Occipital lobe (tissue), 2 donors: Measurements from ENCODE around the gene OR9A4. TPM values are rescaled to one million over a fixed set of nuclear protein-coding genes. Genes with fewer than 3 reads are reported as not detected.
"Not testable (repeated sequence)": the region's sequence is repeated elsewhere in the genome, so short reads cannot be mapped to it uniquely, and the experiment has no call there.

Source experiments
- DNase-seq: peaks from one replicate; lab custom pipeline; 2025; lab: John Stamatoyannopoulos, UW
- total RNA-seq: library from RNA; depleted of rRNA; stranded (reverse); fragments of >200 nt; gene quantifications from one replicate; pipeline ENCODE4 v1.2.3, GENCODE V29; 2014

Gene OR9A4, protein sequence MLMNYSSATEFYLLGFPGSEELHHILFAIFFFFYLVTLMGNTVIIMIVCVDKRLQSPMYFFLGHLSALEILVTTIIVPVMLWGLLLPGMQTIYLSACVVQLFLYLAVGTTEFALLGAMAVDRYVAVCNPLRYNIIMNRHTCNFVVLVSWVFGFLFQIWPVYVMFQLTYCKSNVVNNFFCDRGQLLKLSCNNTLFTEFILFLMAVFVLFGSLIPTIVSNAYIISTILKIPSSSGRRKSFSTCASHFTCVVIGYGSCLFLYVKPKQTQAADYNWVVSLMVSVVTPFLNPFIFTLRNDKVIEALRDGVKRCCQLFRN
- 0.31 TPM for total RNA-seq

DNA sequence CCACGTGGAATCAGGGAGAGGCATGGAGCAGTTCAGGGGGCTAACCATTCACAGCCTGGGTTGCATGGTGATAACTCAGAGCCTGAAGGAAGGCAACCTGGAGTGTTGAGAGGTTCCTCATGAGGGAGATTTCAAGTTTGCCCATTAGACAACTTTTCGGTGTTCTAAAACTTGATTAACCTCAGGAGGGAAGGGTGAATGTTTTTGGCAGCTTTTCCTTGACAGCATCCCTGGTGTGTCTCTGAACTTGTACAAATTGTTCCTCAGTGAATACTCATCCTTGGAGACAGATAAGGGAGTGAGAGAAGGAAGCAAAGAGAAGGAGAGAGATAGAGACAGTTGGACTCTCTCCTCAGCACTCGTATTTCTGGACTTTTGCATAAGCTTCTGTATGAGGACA lies at the start of gene OR9A4:
OR9A4 (plus strand) TSS at position 301 of the 400 bp plus-strand sequence. CDS start 2,477 bp downstream, outside the sequence.
- DNase-seq = no peak

- DNase-seq = no peak
Observed at GRCh38 chr7:141866974-141867373, 49.2 kb upstream of the OR9A4 start.

GRCh38 chr7:141872931-141873330 lies 43.3 kb upstream of the OR9A4 start:
- no peak for DNase-seq

- no peak for DNase-seq
Observed at GRCh38 chr7:141874787-141875186, 41.4 kb upstream of the OR9A4 start.

GRCh38 chr7:141875453-141875852 lies 40.7 kb upstream of the OR9A4 start:
- DNase-seq = no peak

DNA sequence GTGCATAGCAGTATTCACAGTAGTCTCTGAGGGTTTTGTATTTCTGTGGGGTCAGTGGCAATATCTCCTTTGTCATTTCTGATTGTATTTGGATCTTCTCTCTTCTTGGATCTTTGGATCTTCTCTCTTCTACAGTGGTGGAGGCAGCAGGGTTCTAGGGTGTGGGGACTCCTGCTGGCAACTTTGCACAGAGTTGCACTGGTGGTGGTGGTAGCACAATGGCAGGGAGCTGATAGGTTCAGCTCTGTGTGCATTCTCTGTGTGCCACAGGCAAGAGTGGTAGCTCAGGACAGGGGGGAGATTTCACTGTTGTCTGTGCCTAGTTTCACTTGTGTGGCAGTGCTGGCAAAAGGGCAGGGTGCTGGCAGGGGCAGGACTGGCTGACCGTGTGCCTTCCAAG lies 39.8 kb upstream of the OR9A4 start:
- DNase-seq = no peak

GRCh38 chr7:141877365-141877764 lies 38.8 kb upstream of the OR9A4 start:
- DNase-seq = no peak

GRCh38 chr7:141880960-141881359 lies 35.2 kb upstream of the OR9A4 start:
- no peak for DNase-seq

- no peak for DNase-seq
Observed at GRCh38 chr7:141884539-141885225, 31.5 kb upstream of the OR9A4 start.

- DNase-seq = no peak
Observed at GRCh38 chr7:141889321-141889720, 26.9 kb upstream of the OR9A4 start.

GRCh38 chr7:141891336-141891735 lies 24.9 kb upstream of the OR9A4 start:
- no peak for DNase-seq

- DNase-seq = not testable (repeated sequence)
Observed at GRCh38 chr7:141899366-141899765, 16.8 kb upstream of the OR9A4 start.

DNA sequence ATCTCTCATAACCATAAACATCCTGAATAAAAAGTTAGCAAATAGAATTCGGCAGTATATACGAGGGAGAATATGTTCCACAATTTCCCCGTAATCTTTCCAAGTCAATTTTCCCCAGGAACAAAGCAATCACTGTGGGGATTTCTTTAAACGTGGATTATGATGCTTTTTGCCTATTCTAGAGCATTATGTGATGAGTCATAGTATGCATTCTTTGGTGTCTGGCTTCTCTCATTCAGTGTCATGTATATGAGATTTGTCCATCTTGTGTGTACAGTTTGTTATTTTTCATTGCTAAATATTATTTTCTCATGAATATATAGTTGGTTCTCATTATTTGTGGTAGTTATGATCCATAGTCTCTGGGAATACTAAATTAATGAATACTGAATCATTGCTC lies 9.9 kb upstream of the OR9A4 start:
- DNase-seq = no peak

- no peak for DNase-seq
Observed at GRCh38 chr7:141911391-141911790, 4.8 kb upstream of the OR9A4 start.

- DNase-seq = no peak
Observed at GRCh38 chr7:141915565-141915964, 634 bp upstream of the OR9A4 start.

DNA sequence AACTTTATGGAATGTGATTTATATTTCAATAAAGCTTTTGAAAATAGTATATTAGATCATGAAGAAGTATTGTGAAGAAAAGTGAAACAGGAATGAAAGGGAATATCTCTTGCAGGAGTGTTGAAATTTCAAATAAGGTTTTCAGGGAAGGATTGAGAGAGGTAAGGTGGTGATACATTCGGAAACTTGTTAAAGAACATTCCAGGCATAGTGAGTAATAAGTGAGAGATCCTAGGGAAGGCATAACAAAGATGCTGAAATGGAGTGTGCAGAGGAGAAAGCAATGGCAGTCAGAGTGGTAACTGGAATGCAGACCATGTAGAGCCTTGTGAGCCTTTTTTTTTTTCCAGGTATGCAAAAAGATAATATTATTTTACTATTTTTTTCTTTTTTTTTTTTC lies 4.1 kb downstream of the OR9A4 start:
- no peak for DNase-seq

- DNase-seq = no peak
Observed at GRCh38 chr7:141928146-141928844, 12.1 kb downstream of the OR9A4 start.

GRCh38 chr7:141928845-141929195 lies 12.6 kb downstream of the OR9A4 start:
- no peak for DNase-seq

DNA sequence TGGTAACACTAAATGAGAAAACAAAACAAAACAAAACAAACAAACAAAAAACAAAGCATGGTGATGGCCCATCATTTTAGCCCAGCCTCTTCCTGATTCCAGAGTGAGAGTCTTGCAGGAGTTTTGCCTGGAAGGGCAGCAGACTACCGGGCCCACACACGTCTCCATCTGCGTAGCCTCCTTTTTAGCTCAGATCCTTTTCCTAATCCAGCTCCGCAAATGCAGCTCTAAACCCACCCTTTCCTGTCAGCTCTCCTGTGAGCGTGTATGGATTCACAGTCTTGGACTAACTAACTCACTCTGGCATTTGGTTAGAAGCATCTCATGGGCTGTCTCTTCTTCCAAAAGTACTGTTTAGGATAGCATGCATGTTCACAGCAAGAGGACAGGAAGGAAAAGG lies 14.0 kb downstream of the OR9A4 start:
- DNase-seq = no peak

DNA sequence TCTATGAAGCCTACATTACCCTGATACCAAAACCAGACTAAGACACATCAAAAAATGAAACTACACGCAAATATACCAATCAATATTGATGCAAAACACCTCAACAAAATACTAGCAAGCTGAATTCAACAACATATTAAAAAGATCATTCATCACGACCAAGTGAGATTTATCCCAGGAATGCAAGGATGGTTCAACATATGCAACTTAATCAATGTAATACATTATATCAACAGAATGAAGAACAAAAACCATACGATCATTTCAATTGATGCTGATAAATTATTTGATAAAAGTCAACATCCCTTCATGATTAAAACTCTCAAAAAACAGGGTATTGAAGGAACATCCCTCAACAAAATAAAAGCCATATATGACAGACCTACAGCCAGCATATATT lies 24.9 kb downstream of the OR9A4 start:
- DNase-seq = no peak

- DNase-seq = no peak
Observed at GRCh38 chr7:141943846-141944245, 27.6 kb downstream of the OR9A4 start.

- no peak for DNase-seq
Observed at GRCh38 chr7:141944811-141945210, 28.6 kb downstream of the OR9A4 start.

GRCh38 chr7:141945356-141945755 lies 29.2 kb downstream of the OR9A4 start:
- no peak for DNase-seq
